WTC11 (cell line): ENCODE results near the gene EDN2.

Source experiments
- CTCF ChIP-seq: fragments of 200-600 bp; IDR thresholded peaks from 2 replicates; pipeline ENCODE4 v1.8.0; 2022; ENCODE audit warnings: antibody characterized with exemption
- ERG ChIP-seq: fragments of 250-450 bp; sonication (Bioruptor Pico); IDR thresholded peaks from 2 replicates; pipeline ENCODE4 v1.8.0; 2021; ENCODE audit warnings: mild to moderate bottlenecking
- GABPB1 ChIP-seq: sonication (generic); formaldehyde crosslinking; IDR thresholded peaks from 2 replicates; pipeline ENCODE4 v1.8.1; 2023; ENCODE audit warnings: mild to moderate bottlenecking, missing genetic modification reagents
- GTF2I ChIP-seq: fragments of 250-450 bp; sonication (Bioruptor Pico); conservative IDR thresholded peaks from 2 replicates; pipeline ENCODE4 v1.4.0; 2021; ENCODE audit warnings: mild to moderate bottlenecking
- MAX ChIP-seq: sonication (generic); formaldehyde crosslinking; IDR thresholded peaks from 2 replicates; pipeline ENCODE4 v1.8.0; 2022; ENCODE audit warnings: mild to moderate bottlenecking, missing genetic modification reagents

- TF ChIP-seq CTCF (no peak), GABPB1 (CRISPR knock-in tag) (no peak), GTF2I (CRISPR knock-in tag) (no peak), ERG (CRISPR knock-in tag) (no peak), MAX (CRISPR knock-in tag) (no peak)
Observed at GRCh38 chr1:41504114-41505035, 19.9 kb upstream of the EDN2 start.
